ENCODE data around the gene PRIM1.

GRCh38 chr12:56714431-56714929 is 37.6 kb downstream of the PRIM1 start:
- no peak for TF ChIP-seq POLR2A (IDR thresholded peaks at IDR 0.05; ENCODE audit: low read length)
- no peak for TF ChIP-seq CTCF (IDR thresholded peaks at IDR 0.05)
- TF ChIP-seq REST (IDR thresholded peaks at IDR 0.05): no peak
- TF ChIP-seq CHD2 (IDR thresholded peaks at IDR 0.05; ENCODE audit: low read length, partially characterized antibody): no peak
- TF ChIP-seq SMC3 (IDR thresholded peaks at IDR 0.05): no peak
- TF ChIP-seq, protein P1, sequence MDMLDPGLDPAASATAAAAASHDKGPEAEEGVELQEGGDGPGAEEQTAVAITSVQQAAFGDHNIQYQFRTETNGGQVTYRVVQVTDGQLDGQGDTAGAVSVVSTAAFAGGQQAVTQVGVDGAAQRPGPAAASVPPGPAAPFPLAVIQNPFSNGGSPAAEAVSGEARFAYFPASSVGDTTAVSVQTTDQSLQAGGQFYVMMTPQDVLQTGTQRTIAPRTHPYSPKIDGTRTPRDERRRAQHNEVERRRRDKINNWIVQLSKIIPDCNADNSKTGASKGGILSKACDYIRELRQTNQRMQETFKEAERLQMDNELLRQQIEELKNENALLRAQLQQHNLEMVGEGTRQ (IDR thresholded peaks at IDR 0.05): no peak
- TF ChIP-seq RAD21 (conservative IDR thresholded peaks at IDR 0.05 in 1 of 2, IDR thresholded peaks at IDR 0.05 in 1 of 2): no peak
- TF ChIP-seq EP300 (IDR thresholded peaks at IDR 0.05): no peak
- no peak for TF ChIP-seq RCOR1 (IDR thresholded peaks at IDR 0.05; ENCODE audit: low read depth, low read length)
- peak; percentile 54; the same call in 1 of the 2 replicates for TF ChIP-seq POLR2AphosphoS2 (conservative IDR thresholded peaks at IDR 0.05; ENCODE audit: low read length)
- TF ChIP-seq MAZ (IDR thresholded peaks at IDR 0.05; ENCODE audit: borderline replicate concordance, low read depth, low read length): no peak
- no peak for TF ChIP-seq TP53 (CRISPR knock-in tag; IDR thresholded peaks at IDR 0.05)

Data from A549 (cell line).